ENCODE results near the gene CXCL14. TPM values are rescaled to one million over a fixed set of nuclear protein-coding genes. Genes with fewer than 3 reads are reported as not detected.
A peak's percentile ranks its signal among the peaks of the same experiment; 100 is the strongest.

The CXCL14 gene
- total RNA-seq, 1 donor from 2014 or later, result not detected

- no peak for DNase-seq (ENCODE audit: low read depth)
Observed at GRCh38 chr5:135568923-135569360, 9.8 kb downstream of the CXCL14 start.

- DNase-seq (ENCODE audit: low read depth), result no peak
Observed at GRCh38 chr5:135568246-135568645, 10.5 kb downstream of the CXCL14 start.

- no peak for DNase-seq (ENCODE audit: low read depth)
Observed at GRCh38 chr5:135567661-135568060, 11.1 kb downstream of the CXCL14 start.

GRCh38 chr5:135566422-135567400, 12.1 kb downstream of the CXCL14 start:
- DNase-seq (ENCODE audit: low read depth), result no peak

GRCh38 chr5:135565725-135566421, 12.9 kb downstream of the CXCL14 start:
- DNase-seq (ENCODE audit: low read depth), result peak; percentile 69

GRCh38 chr5:135565266-135565665, 13.5 kb downstream of the CXCL14 start:
- no peak for DNase-seq (ENCODE audit: low read depth)

GRCh38 chr5:135564331-135564730, 14.5 kb downstream of the CXCL14 start:
- no peak for DNase-seq (ENCODE audit: low read depth)

GRCh38 chr5:135561266-135561665, 17.5 kb downstream of the CXCL14 start:
- DNase-seq (ENCODE audit: low read depth), result no peak

- DNase-seq (ENCODE audit: low read depth), result peak; percentile 73
Observed at GRCh38 chr5:135560858-135561257, 17.9 kb downstream of the CXCL14 start.

GRCh38 chr5:135559354-135559753, 19.4 kb downstream of the CXCL14 start:
- DNase-seq (ENCODE audit: low read depth), result no peak

GRCh38 chr5:135557076-135557838, 21.5 kb downstream of the CXCL14 start:
- DNase-seq (ENCODE audit: low read depth), result no peak

- no peak for DNase-seq (ENCODE audit: low read depth)
Observed at GRCh38 chr5:135556620-135557019, 22.2 kb downstream of the CXCL14 start.

- no peak for DNase-seq (ENCODE audit: low read depth)
Observed at GRCh38 chr5:135555530-135555929, 23.3 kb downstream of the CXCL14 start.

- peak; percentile 23 for DNase-seq (ENCODE audit: low read depth)
Observed at GRCh38 chr5:135553688-135554462, 24.9 kb downstream of the CXCL14 start.

GRCh38 chr5:135551593-135552447, 27.0 kb downstream of the CXCL14 start:
- DNase-seq (ENCODE audit: low read depth), result peak; percentile 74

- no peak for DNase-seq (ENCODE audit: low read depth)
Observed at GRCh38 chr5:135549413-135549812, 29.4 kb downstream of the CXCL14 start.

- no peak for DNase-seq (ENCODE audit: low read depth)
Observed at GRCh38 chr5:135547590-135548254, 31.1 kb downstream of the CXCL14 start.

- no peak for DNase-seq (ENCODE audit: low read depth)
Observed at GRCh38 chr5:135546912-135547311, 31.9 kb downstream of the CXCL14 start.

- no peak for DNase-seq (ENCODE audit: low read depth)
Observed at GRCh38 chr5:135546101-135546500, 32.7 kb downstream of the CXCL14 start.

All from myocyte (in vitro differentiated cells).